Occipital lobe (tissue), 2 donors: ENCODE measurements around the gene ST14. TPM values are rescaled to one million over a fixed set of nuclear protein-coding genes. Genes with fewer than 3 reads are reported as not detected.
"Not testable (repeated sequence)": the region's sequence is repeated elsewhere in the genome, so short reads cannot be mapped to it uniquely, and the experiment has no call there.

Experiments
- DNase-seq: peaks from one replicate; lab custom pipeline; 2025; lab: John Stamatoyannopoulos, UW
- total RNA-seq: library from RNA; depleted of rRNA; stranded (reverse); fragments of >200 nt; gene quantifications from one replicate; pipeline ENCODE4 v1.2.3, GENCODE V29; 2014

Gene ST14
- total RNA-seq, 1 donor from 2014 or later: not detected

GRCh38 chr11:130163346-130164220 is 4.0 kb downstream of the ST14 start:
- DNase-seq: no peak

DNA sequence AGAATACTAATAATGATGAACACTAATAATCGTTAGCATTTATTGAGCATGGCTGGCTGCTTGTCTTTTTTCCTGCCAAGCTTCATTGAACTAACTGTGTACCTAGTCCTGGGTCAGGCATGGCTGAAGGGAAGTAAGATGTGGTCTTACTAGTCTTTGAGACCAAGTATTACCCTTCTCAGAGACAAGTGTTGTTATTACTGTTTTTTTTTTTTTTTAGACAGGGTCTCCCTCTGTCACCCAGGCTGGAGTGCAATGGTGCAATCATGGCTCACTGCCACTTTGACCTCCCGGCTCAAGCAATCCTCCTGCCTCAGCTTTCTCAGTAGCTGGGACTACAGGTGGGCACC is 4.6 kb downstream of the ST14 start:
- no peak for DNase-seq

DNA sequence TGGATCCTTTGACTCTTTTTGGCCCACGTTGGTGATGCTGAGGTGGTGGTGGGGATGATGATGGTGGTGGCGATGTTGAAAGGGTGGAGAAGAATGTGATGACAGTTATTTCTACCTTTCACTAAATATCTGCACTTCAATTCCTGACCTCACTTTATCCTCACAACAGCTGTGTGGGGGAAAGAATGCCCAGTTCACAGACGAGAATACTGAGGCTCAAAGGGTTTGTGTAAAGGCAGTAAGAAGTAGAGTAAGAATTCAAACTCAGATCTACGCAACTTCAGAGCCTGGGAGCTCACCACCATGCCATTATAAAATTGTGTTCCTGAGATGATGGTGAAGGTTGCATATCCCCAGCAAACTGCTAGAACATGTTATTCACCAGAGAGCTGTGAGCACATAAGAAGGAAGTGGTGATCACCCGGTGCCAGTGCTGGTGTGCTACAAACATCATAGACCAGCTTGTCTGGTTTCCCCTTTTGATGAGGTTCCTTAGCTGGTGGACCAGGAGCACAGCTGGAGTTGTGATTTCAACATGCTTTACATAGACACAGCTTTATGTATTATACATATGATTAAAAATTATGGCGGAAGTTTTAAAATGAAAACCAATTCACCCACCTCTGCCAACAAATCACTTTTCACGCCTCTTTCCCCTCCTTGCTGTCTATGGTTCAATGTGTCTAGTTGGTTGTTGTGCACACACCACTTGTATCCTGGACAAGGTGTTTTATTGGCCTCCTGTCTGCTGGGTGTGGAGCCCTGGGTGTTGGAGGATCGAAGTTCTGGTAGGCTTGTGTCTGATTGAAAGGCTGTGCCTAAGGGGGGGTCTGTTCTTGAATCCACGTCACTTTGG is 6.2 kb downstream of the ST14 start:
- no peak for DNase-seq

DNA sequence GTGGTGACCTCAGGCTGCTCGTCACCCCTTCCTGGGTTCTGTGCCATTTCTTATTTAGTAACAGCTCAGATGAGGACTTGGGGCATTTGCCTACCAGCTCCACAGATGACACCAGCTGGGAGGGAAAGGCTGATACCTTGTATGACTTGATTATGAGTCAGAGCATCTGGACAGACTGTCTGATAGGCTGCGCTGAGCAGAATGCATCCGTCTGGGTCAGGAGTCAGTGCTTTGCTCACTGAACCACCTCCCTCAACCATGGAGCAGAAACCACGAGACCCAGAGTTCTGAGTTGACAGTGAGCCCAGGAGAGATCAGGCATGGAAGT is 6.8 kb downstream of the ST14 start:
- no peak for DNase-seq

DNA sequence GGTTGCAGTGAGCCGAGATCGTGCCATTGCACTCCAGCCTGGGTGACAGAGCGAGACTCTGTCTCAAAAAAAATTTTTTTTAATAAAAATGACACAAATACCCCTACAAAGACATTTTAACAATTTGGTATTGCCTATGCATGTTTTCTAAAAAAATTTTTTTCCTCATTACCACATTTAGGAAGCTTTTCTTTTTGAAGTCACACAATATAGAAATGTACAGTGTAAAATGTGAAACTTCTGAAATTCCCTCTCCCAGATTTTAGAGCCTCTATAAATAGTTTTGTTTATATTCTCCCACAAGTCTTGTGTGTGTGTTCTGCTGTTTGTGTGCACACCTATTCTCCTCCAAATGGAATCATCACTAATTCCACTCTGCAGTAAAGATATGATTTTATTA is 7.6 kb downstream of the ST14 start:
- no peak for DNase-seq

- no peak for DNase-seq
These were observed 8.5 kb downstream of the ST14 start for GRCh38 chr11:130168105-130168504.

DNA sequence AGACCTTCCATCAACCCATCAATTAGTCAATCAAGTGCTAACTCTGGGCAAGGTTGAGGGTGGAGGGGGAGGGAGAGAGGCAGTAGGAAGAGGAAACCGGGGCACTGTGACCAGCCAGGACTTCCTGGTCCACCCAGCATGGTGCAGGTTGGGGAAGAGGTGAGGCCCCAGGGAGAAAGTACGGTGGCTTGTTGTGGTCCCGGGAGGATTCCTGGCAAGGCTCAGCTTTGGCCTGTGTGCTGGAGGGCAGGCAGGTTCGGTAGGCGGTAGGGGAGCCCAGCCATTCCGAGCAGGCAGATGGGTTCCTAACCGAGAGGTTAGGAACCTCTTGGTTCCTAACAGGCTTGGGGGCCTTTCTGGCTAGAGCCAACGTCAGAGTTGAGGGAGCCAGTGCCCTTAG is 10.8 kb downstream of the ST14 start:
- no peak for DNase-seq

GRCh38 chr11:130171534-130171933 is 12.0 kb downstream of the ST14 start:
- DNase-seq: no peak

- DNase-seq: not testable (repeated sequence)
These were observed 12.4 kb downstream of the ST14 start for GRCh38 chr11:130172001-130172400.

GRCh38 chr11:130174642-130175041 is 15.1 kb downstream of the ST14 start:
- DNase-seq: no peak

GRCh38 chr11:130175898-130176297 is 16.3 kb downstream of the ST14 start:
- DNase-seq: no peak

GRCh38 chr11:130177782-130178181 is 18.2 kb downstream of the ST14 start:
- no peak for DNase-seq

GRCh38 chr11:130178441-130179339 is 19.1 kb downstream of the ST14 start:
- no peak for DNase-seq

DNA sequence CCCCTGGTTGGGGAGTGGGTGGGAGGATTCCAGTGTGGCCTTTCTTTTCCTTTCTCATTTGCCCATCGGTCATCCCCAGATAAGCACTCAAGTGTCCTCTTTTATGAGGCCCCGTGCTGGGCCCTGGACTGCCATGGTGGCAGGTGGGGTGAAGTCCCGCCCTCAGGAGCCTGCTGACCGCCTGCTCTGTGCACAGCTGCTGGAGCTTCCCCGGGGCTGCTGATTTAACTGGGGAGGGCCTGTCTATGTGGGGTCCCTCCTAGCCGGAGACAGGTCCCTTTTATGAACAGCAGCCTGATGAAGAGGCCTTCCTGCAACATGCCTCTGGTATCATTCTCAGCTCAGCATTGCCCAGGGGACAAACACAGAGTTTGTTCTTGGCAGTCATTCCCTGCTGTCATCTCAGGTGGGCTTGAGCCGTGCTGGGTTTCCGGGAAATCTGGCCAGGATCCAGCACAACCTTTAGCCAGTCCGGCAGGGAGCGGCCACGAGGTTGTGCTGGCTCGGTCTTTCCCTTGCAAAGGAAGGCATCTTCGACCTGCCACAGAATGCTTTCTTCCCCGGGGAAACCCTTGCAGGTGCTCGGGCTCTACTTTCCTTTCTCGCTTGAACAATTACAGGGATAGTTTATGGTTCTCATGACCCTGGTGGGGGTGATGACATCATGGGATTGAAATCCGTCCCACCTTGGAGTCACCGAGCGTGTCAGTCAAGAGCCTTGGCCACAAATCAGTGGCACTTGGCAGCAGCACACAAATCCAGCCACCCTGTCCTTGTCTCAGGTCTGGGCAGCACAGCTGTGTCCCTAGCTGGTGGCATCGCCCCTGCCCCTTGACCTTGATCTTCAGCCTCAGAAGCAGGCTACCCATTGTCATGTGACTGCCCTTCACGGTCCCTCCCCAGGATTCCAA is 20.1 kb downstream of the ST14 start:
- DNase-seq: no peak

DNA sequence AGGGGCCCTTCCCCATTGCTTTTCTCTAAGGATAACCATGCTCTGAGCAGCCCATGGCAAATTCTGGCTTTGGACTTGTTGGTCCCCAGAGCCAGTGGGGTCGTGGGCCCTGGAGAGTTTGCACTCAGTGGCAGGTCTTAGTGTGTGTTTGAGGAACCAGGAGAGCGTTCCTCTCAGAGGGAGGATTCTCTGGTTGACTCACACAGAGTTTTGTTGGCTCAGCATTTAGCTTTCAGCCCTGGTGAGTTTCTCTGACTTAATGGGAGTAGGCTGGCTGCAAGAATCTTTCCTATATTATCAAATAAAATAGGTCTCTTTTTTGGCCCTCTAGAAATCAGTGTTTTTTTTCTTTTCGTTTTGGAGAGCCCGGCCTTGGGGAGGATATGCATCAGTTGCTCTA is 20.9 kb downstream of the ST14 start:
- DNase-seq: peak; percentile 19

- no peak for DNase-seq
These were observed 21.3 kb downstream of the ST14 start for GRCh38 chr11:130180896-130181294.

GRCh38 chr11:130181295-130182272 is 22.0 kb downstream of the ST14 start:
- DNase-seq: no peak

GRCh38 chr11:130183878-130184610 is 24.5 kb downstream of the ST14 start:
- DNase-seq: no peak

GRCh38 chr11:130187096-130187495 is 27.5 kb downstream of the ST14 start:
- DNase-seq: no peak
